Dedifferentiated amniotic fluid mesenchymal stem cell (primary cell): Measurements from ENCODE around the gene PITPNC1.
"Not testable (repeated sequence)": the region's sequence is repeated elsewhere in the genome, so short reads cannot be mapped to it uniquely, and the experiment has no call there.

ENCODE experiments used
- DNase-seq: peaks from one replicate; pipeline ENCODE4 v3.0.0-alpha.2; 2016; ENCODE audit errors: extremely low spot score

PITPNC1 gene

GRCh38 chr17:67369676-67370075 is 7.4 kb upstream of the PITPNC1 start:
- no peak for DNase-seq

GRCh38 chr17:67372751-67373150 is 4.3 kb upstream of the PITPNC1 start:
- DNase-seq = no peak

- DNase-seq = peak; percentile 80
Observed at GRCh38 chr17:67374329-67375053, 2.6 kb upstream of the PITPNC1 start.

GRCh38 chr17:67375054-67375427 is 2.0 kb upstream of the PITPNC1 start:
- DNase-seq = no peak

GRCh38 chr17:67375716-67376115 is 1.4 kb upstream of the PITPNC1 start:
- no peak for DNase-seq

GRCh38 chr17:67376415-67376736 is 705 bp upstream of the PITPNC1 start:
- peak; percentile 65 for DNase-seq

- DNase-seq = peak; percentile 20
Observed at GRCh38 chr17:67377488-67378453, 690 bp downstream of the PITPNC1 start.

- DNase-seq = peak; percentile 68
Observed at GRCh38 chr17:67378454-67379250, 1.6 kb downstream of the PITPNC1 start.

GRCh38 chr17:67379251-67379630 is 2.2 kb downstream of the PITPNC1 start:
- no peak for DNase-seq

GRCh38 chr17:67381929-67382257 is 4.8 kb downstream of the PITPNC1 start:
- no peak for DNase-seq

- no peak for DNase-seq
Observed at GRCh38 chr17:67385122-67385988, 8.3 kb downstream of the PITPNC1 start.

GRCh38 chr17:67386965-67387551 is 10.0 kb downstream of the PITPNC1 start:
- no peak for DNase-seq

- not testable (repeated sequence) for DNase-seq
Observed at GRCh38 chr17:67388536-67388935, 11.5 kb downstream of the PITPNC1 start.

- no peak for DNase-seq
Observed at GRCh38 chr17:67388986-67389385, 11.9 kb downstream of the PITPNC1 start.

- no peak for DNase-seq
Observed at GRCh38 chr17:67390006-67390645, 13.0 kb downstream of the PITPNC1 start.

- DNase-seq = peak; percentile 79
Observed at GRCh38 chr17:67390646-67391361, 13.7 kb downstream of the PITPNC1 start.

GRCh38 chr17:67392111-67392510 is 15.0 kb downstream of the PITPNC1 start:
- no peak for DNase-seq

GRCh38 chr17:67393809-67394397 is 16.8 kb downstream of the PITPNC1 start:
- no peak for DNase-seq

GRCh38 chr17:67399676-67400075 is 22.6 kb downstream of the PITPNC1 start:
- no peak for DNase-seq
